Osteocyte (in vitro differentiated cells): Measurements from ENCODE around the gene CCR3. TPM values are rescaled to one million over a fixed set of nuclear protein-coding genes. Genes with fewer than 3 reads are reported as not detected.

Experiments
- DNase-seq: peaks from one replicate; pipeline ENCODE4 v3.0.0; 2021; ENCODE audit warnings: mixed read lengths; ENCODE audit not compliant: unreplicated experiment; ENCODE audit errors: extremely low spot score
- H3K27ac Mint-ChIP-seq: one replicate; pipeline ENCODE4 v1.8.0; 2021; ENCODE audit warnings: mild to moderate bottlenecking, mixed read lengths; ENCODE audit not compliant: unreplicated experiment
- H3K27me3 Mint-ChIP-seq: one replicate; pipeline ENCODE4 v1.8.0; 2021; ENCODE audit warnings: mixed read lengths; ENCODE audit not compliant: unreplicated experiment
- H3K36me3 Mint-ChIP-seq: one replicate; pipeline ENCODE4 v1.8.0; 2021; ENCODE audit warnings: mixed read lengths; ENCODE audit not compliant: unreplicated experiment
- H3K4me1 Mint-ChIP-seq: one replicate; pipeline ENCODE4 v1.8.0; 2021; ENCODE audit warnings: mixed read lengths; ENCODE audit not compliant: unreplicated experiment
- H3K4me3 Mint-ChIP-seq: one replicate; pipeline ENCODE4 v1.8.0; 2021; ENCODE audit warnings: mild to moderate bottlenecking, moderate library complexity, mixed read lengths; ENCODE audit not compliant: unreplicated experiment
- H3K9me3 Mint-ChIP-seq: one replicate; pipeline ENCODE4 v1.8.0; 2021; ENCODE audit warnings: mixed read lengths; ENCODE audit not compliant: unreplicated experiment
- total RNA-seq: library from RNA; stranded (reverse); gene quantifications from 2 replicates; pipeline ENCODE4 v1.2.1, GENCODE V29; 2021
- TF ChIP-seq, protein P1 (sequence below): fragments of 200-600 bp; sonication (generic); IDR thresholded peaks from 2 replicates; pipeline ENCODE4 v1.5.0; 2021; ENCODE audit warnings: antibody characterized with exemption, mild to moderate bottlenecking, moderate library complexity

Gene CCR3
- total RNA-seq, 1 donor from 2014 or later: not detected

DNA sequence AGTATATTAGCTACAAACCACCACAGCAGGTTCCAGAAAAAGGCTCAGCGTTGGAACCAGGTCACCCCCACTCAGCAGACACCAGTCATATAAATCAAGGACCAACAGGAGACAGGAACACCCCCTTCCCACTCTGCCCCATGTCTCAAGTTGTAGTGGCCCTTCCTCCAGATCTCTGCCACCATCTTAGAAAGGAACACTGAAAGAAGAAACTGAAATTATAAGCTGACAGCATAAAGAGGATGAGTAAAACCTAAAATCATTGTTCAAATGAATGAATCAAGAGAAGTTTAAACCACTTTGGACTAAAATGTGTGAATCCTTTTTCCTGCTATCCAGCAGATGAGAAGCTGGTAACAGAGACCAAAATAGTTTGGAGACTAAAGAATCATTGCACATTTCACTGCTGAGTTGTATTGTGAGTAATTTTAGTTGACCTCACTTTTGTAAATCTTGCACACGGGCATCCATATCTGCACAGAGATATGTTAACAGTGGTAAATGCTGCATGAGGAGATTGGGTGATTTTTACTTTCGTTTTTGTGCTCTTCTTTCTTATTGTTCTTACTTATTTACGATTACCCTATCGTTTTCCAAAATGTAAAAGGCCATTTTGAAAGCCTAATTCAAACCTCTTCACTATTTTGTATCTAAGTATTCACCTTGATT lies 19.8 kb downstream of the CCR3 start:
- Mint-ChIP-seq H3K27ac (no peak overlapping the region), H3K4me1 (no peaks in the 10 kb centered on the region), H3K9me3 (no peaks in the 10 kb centered on the region), H3K4me3 (no peak overlapping the region), H3K36me3 (no peaks in the 10 kb centered on the region), H3K27me3 (peaks cover 36% of the 10 kb centered on the region)
- DNase-seq: no peak
- TF ChIP-seq, protein P1, sequence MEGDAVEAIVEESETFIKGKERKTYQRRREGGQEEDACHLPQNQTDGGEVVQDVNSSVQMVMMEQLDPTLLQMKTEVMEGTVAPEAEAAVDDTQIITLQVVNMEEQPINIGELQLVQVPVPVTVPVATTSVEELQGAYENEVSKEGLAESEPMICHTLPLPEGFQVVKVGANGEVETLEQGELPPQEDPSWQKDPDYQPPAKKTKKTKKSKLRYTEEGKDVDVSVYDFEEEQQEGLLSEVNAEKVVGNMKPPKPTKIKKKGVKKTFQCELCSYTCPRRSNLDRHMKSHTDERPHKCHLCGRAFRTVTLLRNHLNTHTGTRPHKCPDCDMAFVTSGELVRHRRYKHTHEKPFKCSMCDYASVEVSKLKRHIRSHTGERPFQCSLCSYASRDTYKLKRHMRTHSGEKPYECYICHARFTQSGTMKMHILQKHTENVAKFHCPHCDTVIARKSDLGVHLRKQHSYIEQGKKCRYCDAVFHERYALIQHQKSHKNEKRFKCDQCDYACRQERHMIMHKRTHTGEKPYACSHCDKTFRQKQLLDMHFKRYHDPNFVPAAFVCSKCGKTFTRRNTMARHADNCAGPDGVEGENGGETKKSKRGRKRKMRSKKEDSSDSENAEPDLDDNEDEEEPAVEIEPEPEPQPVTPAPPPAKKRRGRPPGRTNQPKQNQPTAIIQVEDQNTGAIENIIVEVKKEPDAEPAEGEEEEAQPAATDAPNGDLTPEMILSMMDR: no peak

DNA sequence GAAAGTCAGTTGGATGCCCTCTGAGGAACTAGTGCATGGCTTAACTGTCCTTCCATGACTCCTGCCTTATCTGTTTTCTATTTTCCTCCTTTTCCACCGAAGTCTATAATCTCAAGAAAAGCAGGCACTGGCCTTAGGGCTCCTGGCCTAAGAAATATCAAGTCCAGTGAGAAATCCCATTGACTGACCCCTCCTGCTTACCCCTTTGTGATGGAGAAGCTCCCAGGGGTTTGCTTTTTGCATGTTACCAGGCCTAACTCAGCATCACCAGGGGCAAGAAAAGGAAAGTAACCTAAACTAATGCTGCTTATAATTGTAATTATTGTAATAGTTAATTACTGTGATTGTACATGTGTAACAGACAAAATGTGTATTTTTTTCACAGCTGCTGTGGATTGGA lies 21.7 kb downstream of the CCR3 start:
- TF ChIP-seq, protein P1: no peak
- Mint-ChIP-seq H3K27ac (no peak overlapping the region), H3K4me1 (no peaks in the 10 kb centered on the region), H3K36me3 (no peaks in the 10 kb centered on the region), H3K9me3 (no peaks in the 10 kb centered on the region), H3K4me3 (no peak overlapping the region), H3K27me3 (peaks cover 25% of the 10 kb centered on the region)
- no peak for DNase-seq

DNA sequence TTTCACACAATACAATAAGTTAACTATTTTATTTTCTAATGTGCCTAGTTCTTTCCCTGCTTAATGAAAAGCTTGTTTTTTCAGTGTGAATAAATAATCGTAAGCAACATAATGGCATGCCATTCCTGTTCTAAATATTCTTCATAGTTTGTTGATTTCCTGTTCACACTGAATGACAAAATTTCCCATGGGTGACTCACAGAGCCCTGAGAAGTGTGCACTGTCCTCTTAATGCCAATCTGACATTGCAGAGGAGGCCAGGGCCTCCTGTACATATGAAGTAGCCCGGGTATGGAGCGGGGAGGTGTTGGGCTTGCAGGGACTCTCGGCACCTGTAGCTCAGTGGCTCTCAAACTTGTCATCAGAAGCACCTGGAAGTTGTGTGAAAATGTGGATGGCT lies 24.3 kb downstream of the CCR3 start:
- H3K27ac Mint-ChIP-seq: no peak overlapping the region
- H3K4me1 Mint-ChIP-seq: no peaks in the 10 kb centered on the region
- TF ChIP-seq, protein P1: no peak
- H3K36me3 Mint-ChIP-seq: no peaks in the 10 kb centered on the region
- no peaks in the 10 kb centered on the region for H3K9me3 Mint-ChIP-seq
- H3K4me3 Mint-ChIP-seq: no peak overlapping the region
- DNase-seq: no peak
- peaks cover 8% of the 10 kb centered on the region for H3K27me3 Mint-ChIP-seq

GRCh38 chr3:46269556-46269955 lies 27.3 kb downstream of the CCR3 start:
- no peak overlapping the region for H3K4me3 Mint-ChIP-seq
- TF ChIP-seq, protein P1: no peak
- DNase-seq: no peak
- peaks cover 4% of the 10 kb centered on the region for H3K27me3 Mint-ChIP-seq
- no peaks in the 10 kb centered on the region for H3K36me3 Mint-ChIP-seq
- no peaks in the 10 kb centered on the region for H3K4me1 Mint-ChIP-seq
- H3K9me3 Mint-ChIP-seq: no peaks in the 10 kb centered on the region
- no peak overlapping the region for H3K27ac Mint-ChIP-seq

DNA sequence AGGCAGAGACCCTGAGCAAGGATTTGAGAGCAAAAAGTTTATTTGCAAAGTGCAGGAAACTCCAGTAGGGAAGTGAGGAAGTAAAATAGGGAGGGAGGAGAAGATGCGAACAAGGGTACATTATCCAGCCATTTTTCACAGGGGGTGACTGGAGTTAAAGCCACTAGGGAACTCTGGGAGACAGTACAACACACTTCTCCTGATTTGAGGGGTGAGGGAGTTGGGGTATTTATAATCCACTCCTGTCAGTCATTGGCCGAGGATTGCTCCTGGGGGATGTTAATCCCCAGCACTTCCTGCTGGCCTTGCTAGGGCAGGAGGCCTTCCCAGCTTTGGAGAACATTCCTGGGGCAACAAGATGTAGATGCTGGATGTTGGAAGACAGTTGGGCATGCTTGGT lies 28.2 kb downstream of the CCR3 start:
- H3K36me3 Mint-ChIP-seq: no peaks in the 10 kb centered on the region
- no peak overlapping the region for H3K4me3 Mint-ChIP-seq
- no peaks in the 10 kb centered on the region for H3K9me3 Mint-ChIP-seq
- H3K4me1 Mint-ChIP-seq: no peaks in the 10 kb centered on the region
- TF ChIP-seq, protein P1: no peak
- no peak for DNase-seq
- H3K27ac Mint-ChIP-seq: no peak overlapping the region
- H3K27me3 Mint-ChIP-seq: peaks cover 6% of the 10 kb centered on the region
